Hematopoietic multipotent progenitor cell treated with erythropoietin and hydrocortisone succinate and interleukin-3 and kit ligand, for 15 days (in vitro differentiated cells): ENCODE measurements around the gene TBC1D2B.
"Not testable (repeated sequence)": the region's sequence is repeated elsewhere in the genome, so short reads cannot be mapped to it uniquely, and the experiment has no call there.

ENCODE experiments used
- DNase-seq: peaks from one replicate; pipeline ENCODE4 v3.0.0-alpha.2; 2015; ENCODE audit warnings: low spot score

Gene TBC1D2B

DNA sequence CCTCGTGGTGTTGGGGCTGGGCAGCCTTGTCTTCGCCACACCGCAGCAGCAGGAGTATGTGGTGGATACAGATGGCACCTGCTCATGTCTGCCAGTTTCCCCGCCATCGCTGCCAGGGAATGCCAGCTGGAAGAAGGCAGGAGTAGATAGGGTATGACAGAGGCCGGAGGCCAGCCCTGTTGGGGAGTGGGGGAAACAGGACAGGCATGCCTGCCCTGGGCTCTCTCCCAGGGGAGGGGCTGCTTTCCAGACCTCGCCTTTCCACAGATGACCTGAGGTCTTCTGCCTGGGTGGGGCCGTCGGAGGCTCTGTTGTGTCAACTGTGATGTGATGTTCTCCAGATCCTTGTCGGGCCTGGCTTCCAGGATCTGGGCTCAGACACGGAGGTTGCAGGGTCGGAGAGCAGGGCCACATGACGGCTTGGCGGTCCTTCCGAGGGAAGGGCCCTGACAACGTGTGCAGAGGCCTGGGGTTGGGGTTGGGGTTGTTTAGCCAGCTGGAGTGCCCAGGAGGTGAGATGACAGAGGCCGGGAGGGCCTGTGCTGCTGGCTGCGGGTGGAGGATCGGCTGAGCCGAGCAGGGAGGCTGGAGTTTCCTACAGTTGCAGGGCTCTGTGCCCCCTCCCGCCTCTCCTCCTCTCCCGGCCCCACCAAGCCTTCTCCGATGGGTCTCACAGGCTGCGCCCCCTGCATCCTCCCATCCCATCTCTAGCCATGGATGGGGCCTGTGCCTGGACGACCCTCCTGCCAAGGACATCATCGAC lies 102.0 kb downstream of the TBC1D2B start:
- DNase-seq = no peak

DNA sequence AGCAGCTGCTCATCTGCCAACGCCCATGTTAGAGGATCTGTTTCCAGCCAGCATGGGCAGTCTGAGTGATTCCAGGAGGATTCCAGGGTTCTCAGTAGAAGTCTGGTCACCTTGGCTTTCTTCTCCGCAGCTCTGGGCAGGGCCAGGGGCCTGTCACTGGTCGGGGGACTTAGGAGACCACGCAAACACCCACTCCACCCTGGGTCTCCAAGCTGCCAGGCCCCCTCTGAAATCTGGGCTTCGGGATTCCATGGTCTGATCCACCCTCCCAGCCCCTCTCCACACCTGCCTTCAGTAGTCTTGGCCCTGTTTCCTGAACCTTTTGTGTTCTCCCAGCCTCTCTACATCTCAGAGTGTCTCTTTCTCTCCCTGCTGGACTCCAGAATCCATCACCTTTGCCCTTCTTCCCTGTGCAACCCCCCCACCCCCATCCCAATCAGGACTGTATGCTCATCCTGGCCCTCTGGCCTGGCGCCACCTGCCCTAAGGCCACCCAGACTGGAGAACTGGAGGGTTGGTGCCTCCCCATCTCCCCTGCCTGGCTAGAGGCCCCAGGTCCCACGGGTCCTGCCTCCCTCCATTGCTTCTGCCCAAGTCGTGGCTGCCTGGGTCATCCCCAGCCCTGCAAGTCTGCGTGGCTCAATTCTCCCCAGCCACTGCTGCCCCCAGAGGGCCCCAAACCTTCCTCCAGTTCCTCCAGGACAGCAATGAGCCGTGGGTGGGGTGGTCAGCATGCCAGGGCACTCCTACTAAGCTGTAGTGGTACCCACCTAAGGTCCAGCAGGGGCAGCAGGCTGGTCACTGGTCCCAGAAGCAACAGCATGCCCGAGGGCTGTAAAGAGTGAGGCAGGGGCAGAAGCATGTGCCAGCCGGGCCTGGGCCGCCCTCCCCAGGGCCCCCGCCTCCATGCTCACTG lies 102.8 kb downstream of the TBC1D2B start:
- DNase-seq = no peak

- peak; percentile 74 for DNase-seq
Measured at GRCh38 chr15:77974098-77974414, 103.5 kb downstream of the TBC1D2B start.

GRCh38 chr15:77973273-77974097 lies 104.0 kb downstream of the TBC1D2B start:
- DNase-seq = not testable (repeated sequence)

DNA sequence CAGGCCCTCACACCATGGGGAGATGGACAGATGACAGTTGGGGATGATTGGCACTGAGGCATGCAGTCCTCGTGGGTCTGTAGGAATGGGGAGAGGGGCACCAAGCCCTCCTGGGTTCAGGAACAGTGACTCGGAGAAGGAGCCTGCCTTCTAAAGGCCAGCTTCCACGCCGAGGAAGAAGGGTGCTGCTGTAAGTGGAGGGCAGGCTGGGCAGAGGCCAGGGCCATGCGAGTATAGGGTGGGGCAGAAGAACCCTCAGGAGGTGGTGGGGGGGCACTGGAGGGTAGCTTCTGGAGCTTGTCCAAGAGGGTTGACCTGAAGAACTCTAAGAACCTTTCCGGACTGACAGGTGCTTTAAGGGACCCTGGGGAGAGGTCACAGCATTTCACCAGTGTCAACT lies 104.8 kb downstream of the TBC1D2B start:
- not testable (repeated sequence) for DNase-seq

GRCh38 chr15:77971875-77972274 lies 105.6 kb downstream of the TBC1D2B start:
- DNase-seq = not testable (repeated sequence)

DNA sequence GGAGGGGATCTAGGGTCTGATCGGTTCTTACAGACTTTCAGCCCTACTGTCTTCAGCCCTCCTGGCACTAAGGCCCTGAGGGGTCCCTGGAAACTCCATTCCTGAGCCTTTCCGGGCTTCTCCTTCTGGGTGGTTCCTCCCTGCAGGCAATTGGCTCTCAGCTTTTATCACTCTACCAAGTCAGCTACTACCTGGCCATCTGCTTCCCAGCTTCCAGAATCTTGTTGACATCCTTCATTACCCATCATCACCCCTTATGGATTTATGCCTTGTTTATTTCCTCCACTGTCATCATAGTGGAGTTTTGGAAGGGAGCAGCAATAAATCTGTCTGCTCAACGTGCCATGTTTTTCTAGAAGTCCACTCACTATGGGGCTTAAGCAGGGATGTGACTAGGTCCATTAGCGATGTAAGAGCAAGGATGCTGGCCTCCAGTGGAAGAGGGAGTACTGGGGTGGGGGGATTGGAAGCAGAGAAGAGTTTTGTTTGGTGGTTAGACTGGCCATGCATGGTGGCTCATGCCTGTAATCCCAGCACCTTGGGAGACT lies 106.6 kb downstream of the TBC1D2B start:
- not testable (repeated sequence) for DNase-seq

DNA sequence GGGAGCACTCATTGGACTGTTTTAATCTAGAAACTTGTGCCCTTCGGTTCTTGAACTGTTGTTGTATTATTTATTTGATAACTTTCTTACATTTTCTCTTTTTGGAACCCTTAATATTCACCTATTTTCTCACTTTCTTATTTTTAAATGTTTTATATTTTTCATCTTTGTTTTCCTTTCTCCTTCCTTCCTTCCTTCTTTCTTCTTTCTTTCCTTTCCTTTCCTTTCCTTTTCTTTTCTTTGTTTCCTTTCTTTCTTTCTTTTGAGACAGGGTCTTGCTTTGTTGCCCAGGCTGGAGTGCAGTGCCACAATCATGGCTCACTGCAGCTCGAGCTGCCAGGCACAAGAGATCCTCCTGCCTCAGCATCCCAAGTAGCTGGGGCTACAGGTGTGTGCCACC lies 108.5 kb downstream of the TBC1D2B start:
- DNase-seq = no peak

- no peak for DNase-seq
Measured at GRCh38 chr15:77967798-77968197, 109.7 kb downstream of the TBC1D2B start.

DNA sequence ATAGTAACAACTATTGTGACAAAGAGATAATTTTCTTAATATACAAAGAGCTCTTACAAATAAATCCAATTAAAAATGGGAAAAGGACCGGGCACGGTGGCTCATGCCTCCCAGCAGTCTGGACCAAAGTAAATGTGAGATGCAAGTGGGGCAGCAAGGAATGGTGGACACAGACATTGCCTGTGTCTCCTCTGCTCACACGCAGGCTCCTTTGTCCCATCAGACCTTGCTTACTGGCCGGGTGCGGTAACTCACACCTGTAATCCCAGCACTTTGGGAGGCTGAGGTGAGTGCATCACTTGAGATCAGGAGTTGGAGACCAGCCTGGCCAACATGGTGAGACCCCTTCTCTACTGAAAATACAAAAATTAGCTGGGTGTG lies 110.3 kb downstream of the TBC1D2B start:
- DNase-seq = not testable (repeated sequence)

GRCh38 chr15:77966540-77967234 lies 110.8 kb downstream of the TBC1D2B start:
- peak; percentile 43 for DNase-seq

DNA sequence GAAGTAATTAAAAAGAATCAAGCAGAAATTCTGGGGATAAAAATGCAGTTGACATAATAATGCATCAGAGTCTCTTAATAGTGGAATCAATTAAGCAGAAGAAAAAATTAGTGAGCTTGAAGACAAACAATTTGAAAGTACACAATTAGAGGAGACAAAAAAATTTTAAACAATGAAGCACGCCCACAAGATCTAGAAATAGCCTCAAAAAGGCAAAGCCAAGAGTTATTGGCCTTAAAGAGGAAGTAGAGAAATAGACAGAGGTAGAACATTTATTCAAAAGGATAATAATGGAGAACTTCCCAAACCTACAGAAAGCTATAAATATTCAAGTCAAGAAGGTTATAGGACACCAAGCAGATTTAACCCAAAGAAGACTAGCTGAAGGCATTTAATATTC lies 113.3 kb downstream of the TBC1D2B start:
- DNase-seq = no peak

GRCh38 chr15:77959432-77959879 lies 118.1 kb downstream of the TBC1D2B start:
- peak; percentile 86 for DNase-seq

GRCh38 chr15:77958716-77959431 lies 118.6 kb downstream of the TBC1D2B start:
- DNase-seq = not testable (repeated sequence)

DNA sequence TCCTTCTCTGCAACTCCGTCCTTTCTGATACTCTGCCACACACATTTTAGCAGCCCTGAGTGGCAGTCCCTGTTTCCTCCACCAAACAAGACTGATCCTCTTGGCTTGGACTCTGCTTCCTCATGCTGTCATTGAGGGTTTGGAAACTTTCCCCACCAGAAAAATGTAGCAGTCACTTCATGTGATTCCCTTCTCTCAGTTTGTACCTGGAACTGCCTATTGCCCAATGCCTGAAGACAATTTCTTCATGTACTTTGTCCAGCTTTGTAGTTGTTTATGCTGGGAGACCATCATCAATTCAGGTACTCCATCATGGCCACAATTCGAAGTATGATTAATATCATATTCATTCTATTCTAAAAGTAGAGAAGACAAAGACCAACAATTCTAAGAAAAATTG lies 119.5 kb downstream of the TBC1D2B start:
- DNase-seq = not testable (repeated sequence)

DNA sequence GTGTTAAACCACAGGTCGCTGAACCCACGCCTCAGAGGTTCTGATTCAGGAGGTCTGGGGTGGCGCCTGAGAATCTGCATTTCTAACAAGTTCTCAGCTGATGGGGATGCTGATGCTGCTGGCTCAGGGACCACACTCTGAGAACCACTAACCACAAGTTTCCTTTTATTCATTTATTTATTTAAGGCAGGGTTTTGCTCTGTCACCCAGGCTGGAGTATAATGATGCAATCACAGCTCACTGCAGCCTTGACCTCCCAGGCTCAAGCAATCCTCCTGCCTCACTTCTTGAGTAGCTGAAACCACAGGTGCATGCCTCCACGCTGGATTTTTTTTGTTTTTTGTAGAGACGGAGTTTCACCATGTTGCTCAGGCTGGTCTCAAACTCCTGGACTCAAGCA lies 123.6 kb downstream of the TBC1D2B start:
- DNase-seq = not testable (repeated sequence)

GRCh38 chr15:77952928-77953446 lies 124.5 kb downstream of the TBC1D2B start:
- not testable (repeated sequence) for DNase-seq

- not testable (repeated sequence) for DNase-seq
Measured at GRCh38 chr15:77951105-77951786, 126.3 kb downstream of the TBC1D2B start.

- DNase-seq = not testable (repeated sequence)
Measured at GRCh38 chr15:77950470-77950869, 127.0 kb downstream of the TBC1D2B start.

DNA sequence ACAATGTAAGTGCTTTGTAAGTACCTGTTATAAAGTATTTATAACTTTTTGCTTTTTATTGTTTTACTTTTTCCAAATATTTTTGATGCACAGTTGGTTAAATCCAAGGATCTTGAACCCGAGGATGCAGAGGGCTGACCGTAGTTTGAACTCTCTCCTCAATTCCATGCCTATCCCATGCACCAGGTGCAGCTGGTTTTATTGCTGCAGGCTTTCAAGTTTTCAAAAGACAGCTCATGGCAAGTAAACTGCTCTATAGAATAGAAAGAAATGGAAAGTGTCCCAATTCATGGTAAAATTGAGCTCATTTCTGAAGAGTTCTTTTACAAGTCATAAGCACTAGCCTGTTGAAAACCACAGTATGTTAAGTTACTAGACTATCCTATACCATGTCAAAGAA lies 131.9 kb downstream of the TBC1D2B start:
- DNase-seq = no peak
